ENCODE results near the gene MARCO.

The MARCO gene

GRCh38 chr2:118942031-118942430, at the start of gene MARCO:
TSS of gene MARCO (plus strand) at chr2:118942194. CDS start at chr2:118942301, 107 bp downstream.
- H3K36me3 Mint-ChIP-seq (ENCODE audit: insufficient read depth) = no peaks in the 10 kb centered on the region
- no peak for DNase-seq (ENCODE audit: low spot score in 2 of 2)
- H3K27me3 Mint-ChIP-seq = peaks cover 18% of the 10 kb centered on the region
- ATAC-seq (replicated peaks; ENCODE audit: extremely low read depth, poor library complexity, severe bottlenecking) = no peak
- no peaks in the 10 kb centered on the region for H3K4me1 Mint-ChIP-seq
- H3K4me3 Mint-ChIP-seq = no peak within 1 kb of the TSS
- H3K27ac Mint-ChIP-seq (ENCODE audit: low read depth) = no peak within 1 kb of the TSS
- H3K9me3 Mint-ChIP-seq = no peaks in the 10 kb centered on the region

GRCh38 chr2:118893100-118893499, 48.9 kb upstream of the MARCO start:
- DNase-seq (ENCODE audit: low spot score in 2 of 2) = no peak
- Mint-ChIP-seq H3K4me3 (no peak overlapping the region), H3K36me3 (ENCODE audit: insufficient read depth) (no peaks in the 10 kb centered on the region), H3K9me3 (peaks cover 10% of the 10 kb centered on the region), H3K4me1 (no peaks in the 10 kb centered on the region), H3K27ac (ENCODE audit: low read depth) (no peak overlapping the region), H3K27me3 (peaks cover 14% of the 10 kb centered on the region)
- no peak for ATAC-seq (replicated peaks; ENCODE audit: extremely low read depth, poor library complexity, severe bottlenecking)

GRCh38 chr2:118902266-118903028, 39.5 kb upstream of the MARCO start:
- DNase-seq (ENCODE audit: low spot score in 2 of 2) = no peak
- H3K27me3 Mint-ChIP-seq = peaks cover 19% of the 10 kb centered on the region
- no peak for ATAC-seq (replicated peaks; ENCODE audit: extremely low read depth, poor library complexity, severe bottlenecking)
- no peak overlapping the region for H3K4me3 Mint-ChIP-seq
- H3K36me3 Mint-ChIP-seq (ENCODE audit: insufficient read depth) = no peaks in the 10 kb centered on the region
- H3K9me3 Mint-ChIP-seq = no peaks in the 10 kb centered on the region
- peaks cover 6% of the 10 kb centered on the region for H3K4me1 Mint-ChIP-seq
- no peak overlapping the region for H3K27ac Mint-ChIP-seq (ENCODE audit: low read depth)

GRCh38 chr2:118903029-118903351, 39.0 kb upstream of the MARCO start:
- Mint-ChIP-seq H3K4me3 (no peak overlapping the region), H3K4me1 (peaks cover 6% of the 10 kb centered on the region), H3K36me3 (ENCODE audit: insufficient read depth) (no peaks in the 10 kb centered on the region), H3K9me3 (no peaks in the 10 kb centered on the region), H3K27me3 (peaks cover 19% of the 10 kb centered on the region), H3K27ac (ENCODE audit: low read depth) (no peak overlapping the region)
- no peak for DNase-seq (ENCODE audit: low spot score in 2 of 2)
- no peak for ATAC-seq (replicated peaks; ENCODE audit: extremely low read depth, poor library complexity, severe bottlenecking)

GRCh38 chr2:118903551-118904479, 38.2 kb upstream of the MARCO start:
- no peak for DNase-seq (ENCODE audit: low spot score in 2 of 2)
- H3K4me3 Mint-ChIP-seq = no peak overlapping the region
- no peak for ATAC-seq (replicated peaks; ENCODE audit: extremely low read depth, poor library complexity, severe bottlenecking)
- peaks cover 19% of the 10 kb centered on the region for H3K27me3 Mint-ChIP-seq
- H3K4me1 Mint-ChIP-seq = peaks cover 6% of the 10 kb centered on the region
- no peak overlapping the region for H3K27ac Mint-ChIP-seq (ENCODE audit: low read depth)
- no peaks in the 10 kb centered on the region for H3K9me3 Mint-ChIP-seq
- no peaks in the 10 kb centered on the region for H3K36me3 Mint-ChIP-seq (ENCODE audit: insufficient read depth)

GRCh38 chr2:118905206-118905605, 36.8 kb upstream of the MARCO start:
- ATAC-seq (replicated peaks; ENCODE audit: extremely low read depth, poor library complexity, severe bottlenecking) (no peak), DNase-seq (ENCODE audit: low spot score in 2 of 2) (no peak)
- Mint-ChIP-seq H3K9me3 (no peaks in the 10 kb centered on the region), H3K27me3 (peaks cover 19% of the 10 kb centered on the region), H3K36me3 (ENCODE audit: insufficient read depth) (no peaks in the 10 kb centered on the region), H3K4me1 (peaks cover 6% of the 10 kb centered on the region), H3K27ac (ENCODE audit: low read depth) (no peak overlapping the region), H3K4me3 (no peak overlapping the region)

GRCh38 chr2:118906186-118906585, 35.8 kb upstream of the MARCO start:
- no peak for DNase-seq (ENCODE audit: low spot score in 2 of 2)
- H3K9me3 Mint-ChIP-seq = no peaks in the 10 kb centered on the region
- peaks cover 6% of the 10 kb centered on the region for H3K4me1 Mint-ChIP-seq
- no peaks in the 10 kb centered on the region for H3K36me3 Mint-ChIP-seq (ENCODE audit: insufficient read depth)
- no peak overlapping the region for H3K27ac Mint-ChIP-seq (ENCODE audit: low read depth)
- ATAC-seq (replicated peaks; ENCODE audit: extremely low read depth, poor library complexity, severe bottlenecking) = no peak
- H3K27me3 Mint-ChIP-seq = peaks cover 19% of the 10 kb centered on the region
- no peak overlapping the region for H3K4me3 Mint-ChIP-seq

GRCh38 chr2:118907759-118908158, 34.2 kb upstream of the MARCO start:
- no peak for DNase-seq (ENCODE audit: low spot score in 2 of 2)
- H3K4me1 Mint-ChIP-seq = no peaks in the 10 kb centered on the region
- no peak overlapping the region for H3K27ac Mint-ChIP-seq (ENCODE audit: low read depth)
- peaks cover 15% of the 10 kb centered on the region for H3K27me3 Mint-ChIP-seq
- no peak for ATAC-seq (replicated peaks; ENCODE audit: extremely low read depth, poor library complexity, severe bottlenecking)
- H3K9me3 Mint-ChIP-seq = no peaks in the 10 kb centered on the region
- H3K36me3 Mint-ChIP-seq (ENCODE audit: insufficient read depth) = no peaks in the 10 kb centered on the region
- no peak overlapping the region for H3K4me3 Mint-ChIP-seq

- no peak for ATAC-seq (replicated peaks; ENCODE audit: extremely low read depth, poor library complexity, severe bottlenecking)
- Mint-ChIP-seq H3K9me3 (no peaks in the 10 kb centered on the region), H3K4me1 (no peaks in the 10 kb centered on the region), H3K36me3 (ENCODE audit: insufficient read depth) (no peaks in the 10 kb centered on the region), H3K27me3 (peaks cover 28% of the 10 kb centered on the region), H3K4me3 (no peak overlapping the region), H3K27ac (ENCODE audit: low read depth) (no peak overlapping the region)
- DNase-seq (ENCODE audit: low spot score in 2 of 2) = no peak
Observed at GRCh38 chr2:118909191-118909590, 32.8 kb upstream of the MARCO start.

GRCh38 chr2:118911166-118911856, 30.7 kb upstream of the MARCO start:
- Mint-ChIP-seq H3K27me3 (peaks cover 18% of the 10 kb centered on the region), H3K4me1 (no peaks in the 10 kb centered on the region), H3K4me3 (no peak overlapping the region), H3K9me3 (no peaks in the 10 kb centered on the region), H3K27ac (ENCODE audit: low read depth) (no peak overlapping the region), H3K36me3 (ENCODE audit: insufficient read depth) (no peaks in the 10 kb centered on the region)
- ATAC-seq (replicated peaks; ENCODE audit: extremely low read depth, poor library complexity, severe bottlenecking) = no peak
- no peak for DNase-seq (ENCODE audit: low spot score in 2 of 2)

- no peak for DNase-seq (ENCODE audit: low spot score in 2 of 2)
- Mint-ChIP-seq H3K4me3 (no peak overlapping the region), H3K9me3 (no peaks in the 10 kb centered on the region), H3K27ac (ENCODE audit: low read depth) (no peak overlapping the region), H3K4me1 (no peaks in the 10 kb centered on the region), H3K27me3 (peaks cover 18% of the 10 kb centered on the region), H3K36me3 (ENCODE audit: insufficient read depth) (no peaks in the 10 kb centered on the region)
- ATAC-seq (replicated peaks; ENCODE audit: extremely low read depth, poor library complexity, severe bottlenecking) = no peak
Observed at GRCh38 chr2:118911936-118912335, 30.1 kb upstream of the MARCO start.

GRCh38 chr2:118913131-118913802, 28.7 kb upstream of the MARCO start:
- peaks cover 18% of the 10 kb centered on the region for H3K27me3 Mint-ChIP-seq
- H3K4me1 Mint-ChIP-seq = no peaks in the 10 kb centered on the region
- no peaks in the 10 kb centered on the region for H3K9me3 Mint-ChIP-seq
- H3K36me3 Mint-ChIP-seq (ENCODE audit: insufficient read depth) = no peaks in the 10 kb centered on the region
- no peak overlapping the region for H3K27ac Mint-ChIP-seq (ENCODE audit: low read depth)
- ATAC-seq (replicated peaks; ENCODE audit: extremely low read depth, poor library complexity, severe bottlenecking) (no peak), DNase-seq (ENCODE audit: low spot score in 2 of 2) (no peak)
- no peak overlapping the region for H3K4me3 Mint-ChIP-seq
